Heart left ventricle (tissue), 16 donors: ENCODE results near the gene DCAF15. TPM values are rescaled to one million over a fixed set of nuclear protein-coding genes. Genes with fewer than 3 reads are reported as not detected.

Experiments
- ATAC-seq, 4 donors: fragments of 200-7000 bp; cut with Tn5 transposase; one replicate each; pipeline ENCODE4 v1.9.1; 2020 to 2022; ENCODE audit warnings: moderate library complexity in 4 of 4, mild to moderate bottlenecking in 3 of 4, moderate number of reproducible peaks in 1 of 4
- DNase-seq, 5 donors: peaks; one replicate each; pipeline ENCODE4 v3.0.0-alpha.2; 2020
- H3K27ac ChIP-seq, 12 donors: fragments of 200-600 bp; sonication (generic) in 4 of 12; one replicate each; pipeline versions ENCODE4 v1.5.0 to v1.8.0; 2016 to 2022; ENCODE audit warnings: mild to moderate bottlenecking in 2 of 12
- H3K27me3 ChIP-seq, 9 donors: fragments of 200-600 bp; sonication (generic) in 2 of 9; one replicate each; pipeline versions ENCODE4 v1.5.1 to v1.8.0; 2016 to 2022; ENCODE audit warnings: mild to moderate bottlenecking in 3 of 9
- H3K36me3 ChIP-seq, 9 donors: fragments of 200-600 bp; sonication (generic) in 2 of 9; one replicate each; pipeline versions ENCODE4 v1.5.0 to v1.8.0; 2018 to 2022; ENCODE audit warnings: mild to moderate bottlenecking in 2 of 9
- H3K4me1 ChIP-seq, 12 donors: fragments of 200-600 bp; sonication (generic) in 4 of 12; one replicate each; pipeline versions ENCODE4 v1.5.0 to v1.8.0; 2016 to 2022; ENCODE audit warnings: mild to moderate bottlenecking in 3 of 12
- H3K4me3 ChIP-seq, 12 donors: fragments of 200-600 bp; sonication (generic) in 4 of 12; one replicate each; pipeline versions ENCODE4 v1.5.0 to v1.8.0; 2017 to 2022; ENCODE audit warnings: mild to moderate bottlenecking in 9 of 12, moderate library complexity in 4 of 12
- H3K9me3 ChIP-seq, 12 donors: fragments of 200-600 bp; sonication (generic) in 4 of 12; one replicate each; pipeline versions ENCODE4 v1.5.0 to v1.8.0; 2016 to 2022; ENCODE audit warnings: mild to moderate bottlenecking in 1 of 12
- POLR2A ChIP-seq, 2 donors: fragments of 450-650 bp; IDR thresholded peaks; one replicate each; pipeline ENCODE4 v1.6.1; 2017; ENCODE audit warnings: antibody characterized with exemption in 2 of 2, mild to moderate bottlenecking in 2 of 2, moderate library complexity in 2 of 2
- WGBS, 4 donors: extraction: QIAGEN DNeasy Blood & Tissue Kit in 2 of 4; methylation state at CpG; one replicate each; pipeline versions ENCODE4 v1.1.5 to v1.1.7; 2013 to 2018; 5-methylcytosine and 5-hydroxymethylcytosine counted together
- intact Hi-C, 10 donors: fragments of 100-400 bp; cut with DNase I; formaldehyde crosslinking; loops; one replicate each; pipeline versions ENCODE4 v1.11.1 to v1.14.2; 2022
- polyA plus RNA-seq, 2 donors: library from polyadenylated mRNA; stranded (reverse); fragments of 200-250 nt; gene quantifications; one replicate each; pipeline ENCODE4 v1.2.3, GENCODE V29; 2013
- total RNA-seq, 9 donors: library from RNA; depleted of rRNA in 2 of 9; stranded (reverse); fragments of >200 nt in 2 of 9; fragmentation: NEBNext Ultra II Directional in 3 of 9; extraction: Animal tissue kit (Norgen Biotek cat#: 25700) in 3 of 9; gene quantifications; one replicate each; pipeline versions ENCODE4 v1.1.0 to v1.2.4, GENCODE V29; 2016 to 2023
- TF ChIP-seq, protein P1 (sequence below), 12 donors: fragments of 200-600 bp; sonication (generic) in 4 of 12; IDR thresholded peaks; one replicate each; pipeline versions ENCODE4 v1.5.0 to v1.8.0; 2018 to 2022; ENCODE audit warnings: antibody characterized with exemption in 12 of 12, mild to moderate bottlenecking in 5 of 12
- donor health status: ischemic (EF 13 %, LVEDD 7.1; RV severe dilation, severe dysfunction).
- donor health status: healthy with polysubstance abuse.
- donor health status: DM: no; HTN: yes; CAD: no.
- donor health status: DM: no; HTN: no; CAD: no.
- donor health status: ischemic (EF 25% LVEDD 6.9; RV normal size, moderate dysfunction).
- donor health status: ischemic (EF 25% LVEDD 5.7; RV mildly dilated, moderate dysfunction).
- donor health status: healthy.
- donor health status: DM: yes; HTN: yes; CAD: no.
- donor health status: ischemic (EF 35%, LVEDD 5.7; RV mildly dilated, moderate dysfunction).
- donor health status: nonischemic (EF 11% LVEDD 7.7; RV severe dilation, severe dysfunction).
- donor health status: DM: yes; HTN: yes; CAD: no.
- donor health status: PGD.
- donor health status: ischemic (EF 29% LVEDD 5.4; RV normal size, mild dysfunction).
- donor health status: nonischemic (EF 23%, LVEDD 6.1; RV moderate dilation, normal function).

The DCAF15 gene
- total and polyA plus RNA-seq, 11 donors = 8.4 to 25.8 (median 18.1) TPM

DNA sequence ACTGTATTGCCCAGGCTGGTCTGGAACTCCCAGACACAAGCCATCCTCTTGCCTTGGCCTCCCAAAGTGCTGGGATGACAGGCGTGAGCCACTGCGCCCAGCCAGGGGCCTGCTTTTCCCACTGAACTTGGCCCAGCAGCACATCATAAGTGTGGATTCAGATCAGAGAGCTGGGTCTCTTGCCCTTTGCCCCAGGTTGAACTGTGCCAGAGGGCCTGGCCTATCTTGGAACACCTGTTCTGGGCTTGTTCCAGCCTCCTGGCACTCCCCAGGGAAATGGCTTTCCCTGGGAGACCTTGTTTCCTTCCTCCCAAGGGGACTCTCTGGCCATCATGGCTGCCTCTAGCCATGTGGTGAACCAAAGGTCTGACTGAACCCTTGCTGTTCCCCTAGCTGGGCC lies 42.9 kb upstream of the DCAF15 start:
- no peak for TF ChIP-seq POLR2A (IDR thresholded peaks at IDR 0.05)
- TF ChIP-seq, protein P1, sequence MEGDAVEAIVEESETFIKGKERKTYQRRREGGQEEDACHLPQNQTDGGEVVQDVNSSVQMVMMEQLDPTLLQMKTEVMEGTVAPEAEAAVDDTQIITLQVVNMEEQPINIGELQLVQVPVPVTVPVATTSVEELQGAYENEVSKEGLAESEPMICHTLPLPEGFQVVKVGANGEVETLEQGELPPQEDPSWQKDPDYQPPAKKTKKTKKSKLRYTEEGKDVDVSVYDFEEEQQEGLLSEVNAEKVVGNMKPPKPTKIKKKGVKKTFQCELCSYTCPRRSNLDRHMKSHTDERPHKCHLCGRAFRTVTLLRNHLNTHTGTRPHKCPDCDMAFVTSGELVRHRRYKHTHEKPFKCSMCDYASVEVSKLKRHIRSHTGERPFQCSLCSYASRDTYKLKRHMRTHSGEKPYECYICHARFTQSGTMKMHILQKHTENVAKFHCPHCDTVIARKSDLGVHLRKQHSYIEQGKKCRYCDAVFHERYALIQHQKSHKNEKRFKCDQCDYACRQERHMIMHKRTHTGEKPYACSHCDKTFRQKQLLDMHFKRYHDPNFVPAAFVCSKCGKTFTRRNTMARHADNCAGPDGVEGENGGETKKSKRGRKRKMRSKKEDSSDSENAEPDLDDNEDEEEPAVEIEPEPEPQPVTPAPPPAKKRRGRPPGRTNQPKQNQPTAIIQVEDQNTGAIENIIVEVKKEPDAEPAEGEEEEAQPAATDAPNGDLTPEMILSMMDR (IDR thresholded peaks at IDR 0.05) = no peak
- WGBS, 4 donors = 94 to 100% (median 98%) methylated on average over 2 of the region's 2 CpGs
- Histone ChIP-seq H3K9me3 (no peaks in the 10 kb centered on the region), H3K36me3 (peaks cover 0 to 46% (median 33%) of the 10 kb centered on the region in 9 donors), H3K4me1 (peaks cover 0 to 19% (median 14%) of the 10 kb centered on the region in 12 donors), H3K27ac (no peak overlapping the region), H3K4me3 (no peak overlapping the region), H3K27me3 (no peaks in the 10 kb centered on the region)
- ATAC-seq (no peak), DNase-seq (no peak)
- intact Hi-C loops = loop anchor here in 1 of 10 donors (5.0 kb wide), 1 partner anchor 43 kb away; the partner anchor contains the start of gene DCAF15

DNA sequence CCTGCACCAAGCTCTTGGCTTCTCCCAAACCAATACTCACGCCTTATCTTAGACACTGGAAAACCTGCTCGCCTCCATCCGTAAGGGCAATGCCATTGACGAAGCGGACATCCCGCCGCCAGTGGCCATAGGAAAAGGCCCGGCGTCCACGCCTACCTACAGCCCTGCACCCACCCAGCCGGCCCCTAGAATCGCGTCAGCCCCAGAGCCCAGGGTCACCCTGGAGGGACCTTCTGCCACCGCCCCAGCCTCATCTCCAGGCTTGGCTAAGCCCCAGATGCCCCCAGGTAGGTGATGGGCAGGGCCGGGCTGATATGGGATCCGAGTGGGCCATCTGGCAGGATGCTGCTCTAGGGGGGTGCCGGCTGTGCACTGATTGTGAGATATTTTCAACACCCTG lies 39.0 kb upstream of the DCAF15 start:
- WGBS, 4 donors = 95 to 97% (median 96%) methylated on average over 14 to 17 of the region's 17 CpGs
- ATAC-seq (no peak), DNase-seq (no peak)
- Histone ChIP-seq H3K4me1 (peaks cover 0 to 12% (median 0%) of the 10 kb centered on the region in 12 donors), H3K4me3 (no peak overlapping the region), H3K27ac (no peak overlapping the region), H3K9me3 (no peaks in the 10 kb centered on the region), H3K27me3 (no peaks in the 10 kb centered on the region), H3K36me3 (peaks cover 0 to 83% (median 70%) of the 10 kb centered on the region in 9 donors)
- TF ChIP-seq, protein P1 (IDR thresholded peaks at IDR 0.05) = no peak
- TF ChIP-seq POLR2A (IDR thresholded peaks at IDR 0.05) = no peak
- intact Hi-C loops = no loop called here

DNA sequence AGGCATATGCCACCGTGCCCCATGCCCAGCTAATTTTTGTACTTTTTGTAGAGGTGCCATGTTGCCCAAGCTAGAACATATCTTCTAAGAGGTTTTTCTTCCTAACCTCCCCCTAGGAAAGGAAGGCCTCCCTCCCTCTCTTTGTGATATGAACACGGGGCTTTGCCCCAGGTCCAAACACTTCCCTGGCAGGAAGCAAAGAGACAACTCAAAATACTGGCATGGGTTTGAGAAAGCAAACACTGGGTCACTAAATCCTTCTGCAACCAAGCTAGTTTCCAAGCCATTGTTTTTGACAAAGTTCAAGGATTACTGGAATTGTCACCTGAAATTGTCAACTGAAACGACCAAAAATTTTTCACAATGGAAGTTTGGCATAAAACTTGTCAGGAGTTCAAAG lies 37.5 kb upstream of the DCAF15 start:
- no peak for TF ChIP-seq POLR2A (IDR thresholded peaks at IDR 0.05)
- TF ChIP-seq, protein P1 (IDR thresholded peaks at IDR 0.05) = no peak
- no peaks in the 10 kb centered on the region for H3K9me3 ChIP-seq
- no peak overlapping the region for H3K4me3 ChIP-seq
- ATAC-seq (no peak), DNase-seq (no peak)
- H3K27me3 ChIP-seq = no peaks in the 10 kb centered on the region
- H3K4me1 ChIP-seq = peaks cover 0 to 15% (median 0%) of the 10 kb centered on the region in 12 donors
- H3K36me3 ChIP-seq = peaks cover 0 to 92% (median 85%) of the 10 kb centered on the region in 9 donors
- H3K27ac ChIP-seq = no peak overlapping the region
- whole genome bisulfite sequencing, 4 donors = 81 to 88% (median 83%) methylated on average over 3 of the region's 3 CpGs
- intact Hi-C loops = no loop called here

DNA sequence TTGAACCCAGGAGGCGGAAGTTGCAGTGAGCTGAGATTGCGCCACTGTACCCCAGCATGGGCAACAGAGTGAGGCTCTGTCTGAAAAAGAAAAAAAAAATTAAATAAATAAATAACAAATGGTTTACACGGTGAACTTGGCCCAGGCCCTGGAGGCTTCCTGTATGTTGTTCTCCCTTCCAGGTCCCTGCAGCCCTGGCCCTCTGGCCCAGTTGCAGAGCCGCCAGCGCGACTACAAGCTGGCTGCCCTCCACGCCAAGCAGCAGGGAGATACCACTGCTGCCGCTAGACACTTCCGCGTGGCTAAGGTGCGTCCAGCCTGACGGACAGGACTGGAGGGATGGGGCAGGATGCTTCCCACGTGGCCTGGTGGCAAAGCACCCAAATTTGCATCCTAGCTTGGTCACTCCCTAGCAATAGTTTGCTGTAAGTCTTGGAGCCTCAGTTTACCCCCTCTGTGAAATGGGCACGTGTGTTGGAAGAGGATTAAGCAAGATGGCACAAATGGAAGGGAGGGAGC lies 34.4 kb upstream of the DCAF15 start:
- DNase-seq = peak in 4 of 5 donors; percentile 41 to 64 (median 55)
- WGBS, 4 donors = 69 to 80% (median 72%) methylated on average over 13 to 14 of the region's 14 CpGs
- Histone ChIP-seq H3K36me3 (peaks cover 5 to 99% (median 91%) of the 10 kb centered on the region in 9 donors), H3K4me3 (no peak overlapping the region), H3K4me1 (peaks cover 0 to 15% (median 0%) of the 10 kb centered on the region in 12 donors), H3K9me3 (peaks cover 0 to 6% (median 0%) of the 10 kb centered on the region in 12 donors), H3K27me3 (no peaks in the 10 kb centered on the region), H3K27ac (peak overlapping the region in 6 of 12 donors; percentile 11 to 53 (median 42))
- ATAC-seq = peak; percentile 52 to 79 (median 62)
- intact Hi-C loops = no loop called here
- no peak for TF ChIP-seq POLR2A (IDR thresholded peaks at IDR 0.05)
- TF ChIP-seq, protein P1 (IDR thresholded peaks at IDR 0.05) = no peak
